ENCODE results near the gene CLIC4.
"Not testable (repeated sequence)": the region's sequence is repeated elsewhere in the genome, so short reads cannot be mapped to it uniquely, and the experiment has no call there.

Gene CLIC4

GRCh38 chr1:24805534-24806301 is 60.5 kb downstream of the CLIC4 start (continued):
- no peak for TF ChIP-seq POU6F1 (CRISPR knock-in tag; IDR thresholded peaks at IDR 0.05; ENCODE audit: borderline replicate concordance, low read depth)

GRCh38 chr1:24806588-24806987 is 61.3 kb downstream of the CLIC4 start:
- no peak for TF ChIP-seq ESRRG (CRISPR knock-in tag; IDR thresholded peaks at IDR 0.05)
- no peak for TF ChIP-seq PPARA (CRISPR knock-in tag; IDR thresholded peaks at IDR 0.05; ENCODE audit: borderline replicate concordance)
- no peak for TF ChIP-seq PATZ1 (CRISPR knock-in tag; IDR thresholded peaks at IDR 0.05; ENCODE audit: borderline replicate concordance)
- TF ChIP-seq OSR1 (CRISPR knock-in tag; IDR thresholded peaks at IDR 0.05): no peak
- no peak for TF ChIP-seq CREB5 (CRISPR knock-in tag; IDR thresholded peaks at IDR 0.05; ENCODE audit: low read depth)
- no peak for TF ChIP-seq CSDC2 (CRISPR knock-in tag; IDR thresholded peaks at IDR 0.05)
- no peak for TF ChIP-seq BACH2 (CRISPR knock-in tag; IDR thresholded peaks at IDR 0.05; ENCODE audit: borderline replicate concordance)
- no peak for TF ChIP-seq RARB (CRISPR knock-in tag; IDR thresholded peaks at IDR 0.05)
- TF ChIP-seq ZNF565 (CRISPR knock-in tag; conservative IDR thresholded peaks at IDR 0.05; ENCODE audit: low read depth): no peak
- peak; percentile 54; the same call in 1 of the 2 replicates for TF ChIP-seq TSHZ2 (CRISPR knock-in tag; IDR thresholded peaks at IDR 0.05)
- TF ChIP-seq POU6F1 (CRISPR knock-in tag; IDR thresholded peaks at IDR 0.05; ENCODE audit: borderline replicate concordance, low read depth): no peak
- TF ChIP-seq ISL1 (CRISPR knock-in tag; IDR thresholded peaks at IDR 0.05): peak; percentile 68
- no peak for TF ChIP-seq CSRNP3 (CRISPR knock-in tag; IDR thresholded peaks at IDR 0.05)
- no peak for TF ChIP-seq ZC3H10 (CRISPR knock-in tag; IDR thresholded peaks at IDR 0.05)
- no peak for TF ChIP-seq ZNF70 (CRISPR knock-in tag; IDR thresholded peaks at IDR 0.05)
- no peak for TF ChIP-seq GLIS3 (CRISPR knock-in tag; IDR thresholded peaks at IDR 0.05)
- TF ChIP-seq TCF4 (CRISPR knock-in tag; IDR thresholded peaks at IDR 0.05; ENCODE audit: borderline replicate concordance): peak; percentile 54; the same call in 1 of the 2 replicates
- TF ChIP-seq ZFP3 (CRISPR knock-in tag; IDR thresholded peaks at IDR 0.05): no peak
- no peak for TF ChIP-seq ZNF8 (CRISPR knock-in tag; IDR thresholded peaks at IDR 0.05)
- peak; percentile 76; the same call in 1 of the 2 replicates for TF ChIP-seq SNAI2 (CRISPR knock-in tag; IDR thresholded peaks at IDR 0.05)
- TF ChIP-seq ZFP30 (CRISPR knock-in tag; IDR thresholded peaks at IDR 0.05): no peak
- TF ChIP-seq ARNTL (CRISPR knock-in tag; IDR thresholded peaks at IDR 0.05; ENCODE audit: borderline replicate concordance, low read depth): no peak
- no peak for TF ChIP-seq TOX (CRISPR knock-in tag; IDR thresholded peaks at IDR 0.05; ENCODE audit: borderline replicate concordance)
- no peak; the same call in 2 of the 3 replicates for ATAC-seq

- not testable (repeated sequence) for ATAC-seq
Measured at GRCh38 chr1:24811494-24811893, 66.2 kb downstream of the CLIC4 start.

GRCh38 chr1:24820221-24820620 is 75.0 kb downstream of the CLIC4 start:
- ATAC-seq: not testable (repeated sequence)
